Measurements from ENCODE around the gene TMEM259. TPM values are rescaled to one million over a fixed set of nuclear protein-coding genes. Genes with fewer than 3 reads are reported as not detected.
A peak's percentile ranks its signal among the peaks of the same experiment; 100 is the strongest.

TMEM259 gene
- total and polyA plus RNA-seq, 2 of the 13 experiments (the other 11 are each of a cell fraction or from before 2014, with no cell fraction given) = 64.7 to 164 TPM

- Histone ChIP-seq H4K20me1 (ENCODE audit: insufficient read depth, low read length) (peaks cover 27% of the 10 kb centered on the region), H3K4me3 (replicated peaks in 1 of 3; ENCODE audit: insufficient read depth in 1 of 3, low read depth in 2 of 3, low read length in 3 of 3) (peak overlapping the region in 1 of 3 experiments; percentile 46; a peak in 1 of 6 replicates), H3K79me2 (ENCODE audit: insufficient read depth, low read length) (peaks cover 58% of the 10 kb centered on the region), H2AFZ (ENCODE audit: low read length) (no peak overlapping the region), H3K27me3 (ENCODE audit: control insufficient read depth in 1 of 2, insufficient read depth in 2 of 2, low read length in 2 of 2) (no peaks in the 10 kb centered on the region), H3K27ac (ENCODE audit: extremely low read length, insufficient read depth, low read length) (no peak overlapping the region), H3K4me2 (ENCODE audit: low read depth, low read length) (peak overlapping the region; percentile 93), H3K9me3 (ENCODE audit: low read length) (no peaks in the 10 kb centered on the region), H3K4me1 (ENCODE audit: insufficient read depth, low read length) (peaks cover 38% of the 10 kb centered on the region), H3K36me3 (replicated peaks in 1 of 2; ENCODE audit: control insufficient read depth in 1 of 2, insufficient read depth in 2 of 2, low read length in 2 of 2) (peaks cover 14 to 18% of the 10 kb centered on the region in 2 experiments; a peak in 3 of 5 replicates), H3K9ac (ENCODE audit: insufficient read depth, low read depth, low read length) (no peak overlapping the region)
- no peak for ATAC-seq
- no CpG with 5 or more reads among the region's 12 CpGs for WGBS (ENCODE audit: low lambda C conversion rate)
- ChIA-PET CTCF (ENCODE audit: low intra/inter-chr PET ratio, low total read pairs) (no interaction called here), POLR2A (no interaction called here)
- in situ Hi-C loops (cut with HindIII; ENCODE audit: extremely low pct_ligation_motif_present, low pct_unique_long_range_greater_than_20kb) (no loop called here), intact Hi-C loops (cut with micrococcal nuclease; ENCODE audit: unreplicated experiment) (no loop called here)
- no peak for FAIRE-seq
- no TSS peak for BruUV-seq (replicated peaks)
- no peak for DNase-seq (ENCODE audit: low spot score)
- TF ChIP-seq NR2F1 (CRISPR knock-in tag; IDR thresholded peaks at IDR 0.05) = no peak
- TF ChIP-seq ZBTB33 (CRISPR knock-in tag; IDR thresholded peaks at IDR 0.05) = peak; percentile 47; the same call in 1 of the 2 replicates
- 0 out of 2 replicates have a peak, but pooled peaks have one; percentile 11 for TF ChIP-seq MYC (CRISPR knock-in tag; IDR thresholded peaks at IDR 0.05; ENCODE audit: borderline replicate concordance)
- TF ChIP-seq MAFK (conservative IDR thresholded peaks at IDR 0.05 in 1 of 2, IDR thresholded peaks at IDR 0.05 in 1 of 2; ENCODE audit: low read length in 2 of 2) = no peak
- no peak for TF ChIP-seq ZNF3 (CRISPR knock-in tag; IDR thresholded peaks at IDR 0.05)
- TF ChIP-seq TAF1 (CRISPR knock-in tag; IDR thresholded peaks at IDR 0.05) = no peak
- TF ChIP-seq ZFP36 (IDR thresholded peaks at IDR 0.05; ENCODE audit: borderline replicate concordance, low read depth, low read length, partially characterized antibody) = no peak
- no peak for TF ChIP-seq ATF4 (CRISPR knock-in tag; IDR thresholded peaks at IDR 0.05)
- TF ChIP-seq, protein P1, sequence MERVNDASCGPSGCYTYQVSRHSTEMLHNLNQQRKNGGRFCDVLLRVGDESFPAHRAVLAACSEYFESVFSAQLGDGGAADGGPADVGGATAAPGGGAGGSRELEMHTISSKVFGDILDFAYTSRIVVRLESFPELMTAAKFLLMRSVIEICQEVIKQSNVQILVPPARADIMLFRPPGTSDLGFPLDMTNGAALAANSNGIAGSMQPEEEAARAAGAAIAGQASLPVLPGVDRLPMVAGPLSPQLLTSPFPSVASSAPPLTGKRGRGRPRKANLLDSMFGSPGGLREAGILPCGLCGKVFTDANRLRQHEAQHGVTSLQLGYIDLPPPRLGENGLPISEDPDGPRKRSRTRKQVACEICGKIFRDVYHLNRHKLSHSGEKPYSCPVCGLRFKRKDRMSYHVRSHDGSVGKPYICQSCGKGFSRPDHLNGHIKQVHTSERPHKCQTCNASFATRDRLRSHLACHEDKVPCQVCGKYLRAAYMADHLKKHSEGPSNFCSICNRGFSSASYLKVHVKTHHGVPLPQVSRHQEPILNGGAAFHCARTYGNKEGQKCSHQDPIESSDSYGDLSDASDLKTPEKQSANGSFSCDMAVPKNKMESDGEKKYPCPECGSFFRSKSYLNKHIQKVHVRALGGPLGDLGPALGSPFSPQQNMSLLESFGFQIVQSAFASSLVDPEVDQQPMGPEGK (CRISPR knock-in tag; IDR thresholded peaks at IDR 0.05) = no peak
- TF ChIP-seq SAP130 (CRISPR knock-in tag; IDR thresholded peaks at IDR 0.05; ENCODE audit: low read depth) = 0 out of 2 replicates have a peak, but pooled peaks have one; percentile 13
- TF ChIP-seq ZBTB14 (CRISPR knock-in tag; IDR thresholded peaks at IDR 0.05) = no peak
- TF ChIP-seq ARID4A (CRISPR knock-in tag; IDR thresholded peaks at IDR 0.05; ENCODE audit: borderline replicate concordance) = 0 out of 2 replicates have a peak, but pooled peaks have one; percentile 10
- no peak for TF ChIP-seq ERF (CRISPR knock-in tag; IDR thresholded peaks at IDR 0.05)
Observed at GRCh38 chr19:1016647-1017114, 4.2 kb downstream of the TMEM259 start.

All from HepG2 (cell line).